Mesodermal cell (in vitro differentiated cells): ENCODE measurements around the gene FANCC.

ENCODE experiments used
- H3K27ac ChIP-seq: 2 replicates; pipeline ENCODE4 v1.7.0; 2013; ENCODE audit warnings: mild to moderate bottlenecking, low read depth, low read length, moderate library complexity; ENCODE audit not compliant: severe bottlenecking
- H3K36me3 ChIP-seq: 2 replicates; pipeline ENCODE4 v1.7.1; 2013; ENCODE audit warnings: mild to moderate bottlenecking, low read length, moderate library complexity; ENCODE audit not compliant: control insufficient read depth, insufficient read depth
- H3K4me1 ChIP-seq: one replicate; pipeline ENCODE4 v1.7.1; 2013; ENCODE audit warnings: mild to moderate bottlenecking, low read length; ENCODE audit not compliant: insufficient read depth, control insufficient read depth, poor library complexity, severe bottlenecking
- H3K4me3 ChIP-seq: 2 replicates; pipeline ENCODE4 v1.7.0; 2013; ENCODE audit warnings: low read length, control low read depth, mild to moderate bottlenecking; ENCODE audit not compliant: insufficient read depth, poor library complexity, severe bottlenecking; ENCODE audit errors: extremely low read depth
- H3K9me3 ChIP-seq: 2 replicates; pipeline ENCODE4 v1.7.1; 2013; ENCODE audit warnings: mild to moderate bottlenecking, low read length, moderate library complexity; ENCODE audit not compliant: control insufficient read depth
- WGBS, 2 experiments: methylation state at CpG; one replicate each; pipeline ENCODE4 v1.1.5; 2013; ENCODE audit warnings: missing lambda C conversion rate in 2 of 2; ENCODE audit not compliant: insufficient coverage in 2 of 2; 5-methylcytosine and 5-hydroxymethylcytosine counted together

FANCC gene

DNA sequence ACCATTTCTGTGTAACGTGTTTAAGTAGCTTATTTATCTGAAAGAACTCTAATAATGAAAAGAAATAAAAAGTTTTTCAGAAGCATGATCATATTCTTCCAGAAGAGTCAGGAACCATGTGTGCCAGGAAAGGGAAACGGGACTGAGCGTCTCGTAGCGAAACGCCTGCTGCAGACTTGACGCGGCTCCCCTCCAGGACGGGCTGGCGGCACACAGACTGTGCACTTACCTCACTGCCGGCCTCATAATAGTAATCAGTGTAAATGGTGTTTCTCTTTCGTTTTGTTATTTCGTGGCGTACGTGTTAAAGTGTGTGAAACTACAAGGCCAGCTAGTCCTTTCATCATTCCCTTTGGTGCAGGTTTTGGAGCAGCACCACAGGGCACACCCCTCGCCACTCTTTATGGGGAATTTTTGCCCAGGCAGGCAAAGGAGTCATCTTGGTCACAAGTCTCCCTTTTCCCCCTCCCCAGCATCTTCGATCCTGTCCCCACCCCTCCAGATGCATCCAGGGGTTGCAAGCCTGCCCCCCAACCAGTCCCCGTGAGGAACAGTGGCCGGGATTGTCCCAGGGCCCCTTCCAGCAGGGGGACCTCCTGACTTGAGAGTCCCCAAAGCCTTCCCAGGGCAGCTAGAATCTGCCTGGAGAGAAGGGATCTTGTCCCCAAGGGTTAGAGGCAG is 233.1 kb downstream of the FANCC start:
- WGBS, 2 experiments, result 94 to 95% methylated on average over 13 to 16 of the region's 19 CpGs
- Histone ChIP-seq H3K4me3 (no peak overlapping the region), H3K4me1 (peaks cover 23% of the 10 kb centered on the region), H3K27ac (no peak overlapping the region), H3K36me3 (peaks cover 83% of the 10 kb centered on the region), H3K9me3 (no peaks in the 10 kb centered on the region)

DNA sequence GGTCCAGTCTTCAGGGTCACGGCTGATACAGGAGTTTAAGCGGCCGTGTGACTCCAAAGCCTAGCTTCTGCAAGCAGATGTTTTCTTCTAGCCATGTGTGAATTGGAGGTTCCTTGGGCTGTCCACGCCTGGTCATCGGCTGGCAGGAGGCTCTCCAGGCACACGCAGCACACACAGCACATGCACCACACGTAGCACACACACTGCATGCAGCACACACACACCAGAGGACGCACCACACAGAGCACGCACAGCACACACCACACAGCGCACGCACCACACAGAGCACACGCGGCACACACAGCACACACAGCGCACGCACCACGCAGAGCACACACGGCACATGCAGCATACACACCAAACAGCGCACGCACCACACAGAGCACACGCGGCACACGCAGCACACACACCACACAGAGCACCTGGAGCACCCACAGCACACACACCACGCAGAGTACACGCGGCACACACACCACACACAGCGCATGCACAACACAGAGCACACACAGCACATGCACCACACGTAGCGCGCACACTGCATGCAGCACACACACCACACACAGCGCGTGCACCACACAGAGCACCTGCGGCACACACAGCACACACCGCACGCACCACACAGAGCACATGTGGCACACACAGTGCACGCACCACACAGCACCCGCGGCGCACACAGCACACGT is 234.3 kb downstream of the FANCC start:
- 88 to 91% methylated on average over 25 to 30 of the region's 39 CpGs for WGBS, 2 experiments
- Histone ChIP-seq H3K4me1 (peaks cover 30% of the 10 kb centered on the region), H3K4me3 (no peak overlapping the region), H3K36me3 (peaks cover 78% of the 10 kb centered on the region), H3K27ac (no peak overlapping the region), H3K9me3 (no peaks in the 10 kb centered on the region)

DNA sequence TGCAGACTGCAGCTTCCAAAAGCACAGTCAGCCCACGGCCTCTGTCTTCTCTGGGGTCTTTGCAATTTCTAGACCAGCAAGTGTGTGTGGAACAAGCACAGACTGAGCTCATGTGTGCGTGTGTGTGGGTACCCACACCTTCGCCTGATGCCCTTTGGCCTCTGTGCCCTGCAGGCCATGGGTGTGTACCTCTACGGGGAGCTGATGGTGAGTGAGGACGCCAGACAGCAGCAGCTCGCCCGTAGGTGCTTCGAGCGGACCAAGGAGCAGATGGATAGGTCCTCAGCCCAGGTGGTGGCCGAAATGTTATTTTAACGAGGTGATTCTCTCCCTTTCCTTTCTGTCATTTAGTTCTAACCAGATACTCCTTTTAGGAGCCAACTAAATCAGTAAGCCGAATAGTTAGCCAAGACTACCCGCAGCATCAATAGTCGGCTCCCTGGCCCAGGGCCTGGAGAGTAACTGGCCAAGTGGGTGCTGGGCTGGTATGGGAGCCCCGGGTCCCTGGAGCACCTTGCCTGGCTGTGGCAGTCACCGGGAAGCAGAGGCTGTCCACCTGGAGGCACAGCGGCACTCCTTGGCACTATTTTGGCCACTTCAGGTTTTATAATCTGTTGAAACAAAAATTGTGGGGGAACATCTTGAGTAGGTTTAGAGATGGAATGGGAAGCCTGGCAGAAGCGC is 235.0 kb downstream of the FANCC start:
- H3K27ac ChIP-seq, result no peak overlapping the region
- no peaks in the 10 kb centered on the region for H3K9me3 ChIP-seq
- 95 to 98% methylated on average over 17 to 18 of the region's 18 CpGs for WGBS, 2 experiments
- no peak overlapping the region for H3K4me3 ChIP-seq
- peaks cover 37% of the 10 kb centered on the region for H3K4me1 ChIP-seq
- H3K36me3 ChIP-seq, result peaks cover 74% of the 10 kb centered on the region

DNA sequence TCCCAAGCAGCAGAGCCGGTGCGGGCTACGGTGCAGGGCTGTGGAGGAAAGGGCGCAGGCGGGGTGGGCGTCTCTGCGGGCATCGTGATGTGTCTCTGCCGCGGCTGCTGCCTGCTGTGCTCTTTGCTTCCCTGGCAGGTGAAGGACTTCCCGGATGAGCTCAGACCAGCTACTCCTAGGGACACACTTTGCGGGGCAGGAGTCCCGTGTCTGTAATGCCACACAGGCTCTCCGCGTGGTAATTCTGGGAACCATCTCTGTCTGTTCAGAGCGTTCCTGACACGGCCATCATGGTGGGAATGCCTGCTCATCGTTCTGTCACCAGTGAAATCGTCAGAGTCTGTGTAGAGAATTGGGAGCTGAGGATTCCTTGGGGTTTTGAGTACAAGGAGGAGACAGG is 235.5 kb downstream of the FANCC start:
- WGBS, 2 experiments, result 88 to 92% methylated on average over 18 to 19 of the region's 19 CpGs
- H3K27ac ChIP-seq, result no peak overlapping the region
- no peak overlapping the region for H3K4me3 ChIP-seq
- peaks cover 75% of the 10 kb centered on the region for H3K36me3 ChIP-seq
- no peaks in the 10 kb centered on the region for H3K9me3 ChIP-seq
- H3K4me1 ChIP-seq, result peaks cover 42% of the 10 kb centered on the region

DNA sequence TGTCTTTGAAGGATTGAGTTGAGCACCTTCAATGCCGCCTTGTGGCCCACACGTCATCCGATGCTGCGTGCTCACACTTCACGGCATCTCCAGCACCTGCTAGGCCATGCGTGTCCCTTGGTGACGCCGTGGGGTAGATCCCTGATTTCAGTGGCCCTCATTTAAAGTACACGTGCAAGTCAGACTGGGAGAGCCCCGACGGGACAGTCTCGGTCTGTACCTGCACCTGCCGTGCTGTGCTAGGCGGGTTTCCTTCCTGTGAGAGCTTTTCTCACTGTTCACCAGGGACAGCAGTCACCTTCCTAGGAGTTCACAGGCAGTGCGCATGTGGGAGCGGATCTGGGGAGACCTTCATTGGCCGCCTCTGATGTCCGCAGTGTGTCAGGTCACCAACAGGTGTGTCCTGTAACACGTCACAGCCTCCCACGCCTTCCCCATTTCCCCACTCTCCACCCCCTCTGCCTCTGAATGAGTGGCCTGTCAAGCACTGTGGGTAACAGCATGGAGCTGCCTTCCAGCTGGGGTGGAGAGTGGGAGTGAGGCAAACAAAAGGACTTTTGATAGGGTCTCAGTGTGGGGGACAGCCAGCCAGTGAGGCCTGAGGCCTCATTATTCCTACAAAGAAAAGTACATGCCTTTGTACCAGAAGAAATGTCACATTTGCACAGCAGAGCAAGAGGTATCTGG is 236.4 kb downstream of the FANCC start:
- 93 to 97% methylated on average over 18 of the region's 20 CpGs for WGBS, 2 experiments
- Histone ChIP-seq H3K27ac (no peak overlapping the region), H3K4me1 (peaks cover 39% of the 10 kb centered on the region)

DNA sequence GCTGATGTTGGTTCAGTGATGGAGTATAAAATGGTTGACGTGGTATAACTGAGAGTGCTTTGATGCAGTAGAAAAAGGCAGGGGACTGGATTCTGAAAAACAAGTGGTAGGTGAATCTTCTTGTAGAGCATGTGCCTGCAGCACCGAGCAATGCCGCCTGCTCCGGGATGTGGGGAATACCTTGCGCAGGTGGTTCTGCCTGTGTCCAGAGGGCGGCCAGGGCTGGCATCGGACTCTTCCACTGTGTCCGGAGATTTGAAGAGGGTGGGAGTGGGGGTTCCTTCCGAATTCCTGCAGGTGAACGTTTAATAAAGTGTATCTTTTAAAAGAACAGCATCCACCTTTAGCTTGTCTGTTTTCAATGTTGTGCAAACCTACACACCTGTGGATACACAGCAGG is 238.0 kb downstream of the FANCC start:
- peaks cover 33% of the 10 kb centered on the region for H3K4me1 ChIP-seq
- peaks cover 74% of the 10 kb centered on the region for H3K36me3 ChIP-seq
- H3K9me3 ChIP-seq, result no peaks in the 10 kb centered on the region
- H3K4me3 ChIP-seq, result no peak overlapping the region
- peak overlapping the region; percentile 31 for H3K27ac ChIP-seq
- WGBS, 2 experiments, result 95 to 96% methylated on average over 7 to 8 of the region's 10 CpGs

More for the DNA sequence above, 236.4 kb downstream of the FANCC start:
- Histone ChIP-seq H3K4me3 (no peak overlapping the region), H3K9me3 (no peaks in the 10 kb centered on the region), H3K36me3 (peaks cover 74% of the 10 kb centered on the region)

DNA sequence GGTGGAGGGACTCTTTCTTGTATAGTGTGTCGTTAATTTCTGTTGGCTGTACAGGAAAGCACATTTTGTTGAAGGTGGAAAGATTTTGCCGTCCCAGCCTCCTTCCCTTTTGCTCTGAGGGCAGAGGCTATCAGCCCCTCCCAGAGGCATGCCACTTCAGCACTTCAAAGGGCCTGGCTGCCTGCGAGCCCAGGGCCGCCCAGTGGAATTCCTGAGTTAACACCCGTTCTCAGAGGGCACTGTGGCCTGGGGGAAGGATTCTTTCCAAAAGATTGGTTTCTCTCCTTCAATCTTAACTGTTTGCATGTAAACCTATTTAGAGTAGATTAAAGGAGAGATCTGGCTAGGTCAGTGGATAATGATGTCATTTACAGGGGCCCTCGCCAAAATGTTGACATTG is 238.6 kb downstream of the FANCC start:
- Histone ChIP-seq H3K36me3 (peaks cover 75% of the 10 kb centered on the region), H3K27ac (peak overlapping the region; percentile 36), H3K4me3 (no peak overlapping the region), H3K9me3 (no peaks in the 10 kb centered on the region), H3K4me1 (peaks cover 33% of the 10 kb centered on the region)
- WGBS, 2 experiments, result 30 to 41% methylated on average over 2 to 4 of the region's 6 CpGs

DNA sequence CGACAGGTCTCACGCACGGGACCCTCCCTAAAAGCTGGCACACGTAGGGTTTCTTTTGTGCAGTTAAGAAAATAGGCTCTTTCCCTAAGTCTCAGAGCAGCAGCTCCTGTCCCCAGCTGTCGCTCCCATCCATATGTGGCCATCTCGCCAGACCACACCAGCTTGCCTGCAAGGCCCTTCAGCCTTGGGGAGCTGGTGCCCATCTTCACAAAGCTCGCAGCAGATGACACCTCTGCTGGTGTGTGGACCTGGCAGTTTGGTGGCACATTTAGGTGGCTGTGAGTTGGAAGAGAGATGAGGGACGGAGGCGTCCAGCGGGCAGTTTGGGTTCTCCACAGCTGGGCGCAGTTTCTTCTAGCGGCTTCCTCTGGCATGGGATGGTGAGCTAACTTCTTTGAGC is 239.0 kb downstream of the FANCC start:
- Histone ChIP-seq H3K9me3 (no peaks in the 10 kb centered on the region), H3K36me3 (peaks cover 74% of the 10 kb centered on the region), H3K27ac (peak overlapping the region; percentile 36), H3K4me1 (peaks cover 33% of the 10 kb centered on the region), H3K4me3 (no peak overlapping the region)
- 91 to 99% methylated on average over 9 to 10 of the region's 12 CpGs for WGBS, 2 experiments

DNA sequence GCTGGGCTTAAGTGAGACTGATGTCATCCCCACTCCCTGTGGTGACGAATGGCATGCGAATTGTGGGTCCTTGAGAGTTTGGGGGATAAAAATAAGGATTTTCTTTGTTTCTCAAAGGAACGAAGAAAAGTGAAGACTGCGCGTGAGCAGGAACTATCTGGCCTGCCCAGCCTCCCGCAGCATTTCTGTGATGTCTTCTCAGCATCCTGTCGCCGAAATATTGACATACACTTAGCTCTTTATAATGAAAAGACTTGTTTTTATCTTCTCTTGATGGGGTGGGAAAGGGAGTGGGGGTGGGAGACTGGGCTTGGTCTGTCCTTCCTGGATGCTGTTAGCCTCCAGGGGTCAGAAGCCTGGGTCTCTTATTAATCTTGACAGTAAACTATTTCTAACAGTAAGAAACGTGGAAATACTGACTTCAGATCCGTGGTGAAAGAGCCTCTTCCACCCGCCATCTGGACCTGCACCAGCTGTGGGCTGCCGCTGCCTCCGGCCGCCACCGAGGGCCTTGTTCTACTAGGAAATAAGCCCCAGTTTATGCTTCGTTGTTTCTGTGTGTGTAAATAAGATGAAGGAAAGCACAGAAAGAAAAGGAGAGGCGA is 239.6 kb downstream of the FANCC start:
- 82 to 86% methylated on average over 10 of the region's 17 CpGs for WGBS, 2 experiments
- no peaks in the 10 kb centered on the region for H3K9me3 ChIP-seq
- peaks cover 33% of the 10 kb centered on the region for H3K4me1 ChIP-seq
- peaks cover 68% of the 10 kb centered on the region for H3K36me3 ChIP-seq
- H3K27ac ChIP-seq, result peak overlapping the region; percentile 30
- H3K4me3 ChIP-seq, result no peak overlapping the region

DNA sequence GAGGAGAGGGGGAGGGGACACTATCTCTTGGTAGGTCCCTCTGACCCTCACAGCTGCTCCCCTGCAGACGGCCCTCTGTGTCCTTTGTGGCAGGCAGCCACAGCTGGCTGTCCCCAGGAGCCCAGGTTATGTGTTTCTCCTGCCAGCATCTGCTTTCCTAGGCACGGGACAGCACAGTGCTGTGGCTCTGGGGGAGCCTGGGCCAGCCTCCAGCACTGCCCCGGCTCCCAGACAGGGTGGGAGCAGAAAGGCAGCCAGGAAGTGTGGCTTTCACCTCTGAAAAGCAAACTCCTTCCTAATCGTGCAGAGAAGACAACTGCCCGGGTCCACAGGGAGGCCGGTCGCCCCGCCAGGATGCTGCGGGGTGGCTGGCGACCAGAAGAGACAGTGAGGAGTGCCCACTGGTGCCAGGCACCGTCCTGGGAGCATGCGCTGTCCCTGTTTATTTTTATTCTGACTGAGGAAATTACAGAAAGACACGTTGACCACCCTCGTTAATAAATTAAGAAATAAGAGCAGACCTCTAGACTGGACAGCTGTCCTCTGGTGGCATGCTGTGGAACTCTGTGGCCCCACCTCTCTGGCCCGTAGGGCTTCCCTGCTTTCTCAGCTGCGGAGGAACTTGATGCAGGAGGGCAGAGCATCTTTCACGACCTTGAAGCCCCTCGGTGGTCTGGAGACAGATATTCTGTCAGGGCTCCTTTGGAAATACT is 240.3 kb downstream of the FANCC start:
- no peaks in the 10 kb centered on the region for H3K9me3 ChIP-seq
- H3K4me3 ChIP-seq, result no peak overlapping the region
- H3K4me1 ChIP-seq, result peaks cover 33% of the 10 kb centered on the region
- peaks cover 65% of the 10 kb centered on the region for H3K36me3 ChIP-seq
- 84 to 89% methylated on average over 18 of the region's 18 CpGs for WGBS, 2 experiments
- peak overlapping the region; percentile 13 for H3K27ac ChIP-seq
